OCI-LY3 (cell line): ENCODE results near the gene EXOC3L2.

Experiments
- H2AFZ ChIP-seq: fragments of 200-600, 300-600 bp; shearing (Covaris generic); 2 replicates; pipeline ENCODE4 v1.6.0; 2014; ENCODE audit warnings: antibody characterized with exemption, low read depth, low read length
- H3K27ac ChIP-seq: fragments of 200-600, 300-600 bp; sonication (generic); 2 replicates; pipeline ENCODE4 v1.5.1; 2014; ENCODE audit warnings: mild to moderate bottlenecking, low read length, moderate library complexity, mixed read lengths
- H3K27me3 ChIP-seq: fragments of 200-600, 300-600 bp; sonication (generic); 2 replicates; pipeline ENCODE4 v1.6.1; 2014; ENCODE audit warnings: low read depth, low read length, mixed read lengths
- H3K36me3 ChIP-seq: fragments of 200-600, 300-600 bp; sonication (generic); replicated peaks from 2 replicates; pipeline ENCODE3; 2014; ENCODE audit warnings: low read depth, low read length, mixed read lengths
- H3K4me1 ChIP-seq: fragments of 300-600, 200-600 bp; sonication (generic); 2 replicates; pipeline ENCODE4 v1.6.1; 2014; ENCODE audit warnings: low read length, mixed read lengths
- H3K4me2 ChIP-seq: fragments of 200-600, 300-600 bp; sonication (generic); 2 replicates; pipeline ENCODE4 v1.6.1; 2014; ENCODE audit warnings: low read length, mixed read lengths
- H3K4me3 ChIP-seq: fragments of 300-600, 200-600 bp; sonication (generic); 2 replicates; pipeline ENCODE4 v1.5.1; 2014; ENCODE audit warnings: antibody characterized with exemption, mild to moderate bottlenecking, low read length, moderate library complexity
- H3K79me2 ChIP-seq: fragments of 300-600, 200-600 bp; shearing (Covaris generic); 2 replicates; pipeline ENCODE4 v1.6.1; 2014; ENCODE audit warnings: mild to moderate bottlenecking, low read length, mixed read lengths
- H3K9ac ChIP-seq: fragments of 300-600, 200-600 bp; shearing (Covaris generic); 2 replicates; pipeline ENCODE4 v1.6.0; 2014; ENCODE audit warnings: mild to moderate bottlenecking, low read length, moderate library complexity
- H3K9me3 ChIP-seq: fragments of 200-600, 300-600 bp; shearing (Covaris generic); 2 replicates; pipeline ENCODE4 v1.6.1; 2014; ENCODE audit warnings: low read length, mixed read lengths; ENCODE audit not compliant: insufficient read depth
- H4K20me1 ChIP-seq: fragments of 200-600, 300-600 bp; sonication (generic); 2 replicates; pipeline ENCODE4 v1.6.1; 2016; ENCODE audit warnings: low read length, mixed read lengths; ENCODE audit not compliant: insufficient read depth
- EZH2phosphoT487 ChIP-seq: fragments of 200-600 bp; shearing (Covaris generic); IDR thresholded peaks from 2 replicates; pipeline ENCODE4 v1.6.1; 2018; ENCODE audit warnings: antibody characterized with exemption, mixed run types, low read depth
- TF ChIP-seq, protein P1 (sequence below): fragments of 200-600, 300-600 bp; sonication (generic); IDR thresholded peaks from 2 replicates; pipeline ENCODE4 v1.5.1; 2014; ENCODE audit warnings: antibody characterized with exemption, low read length, low read depth

Gene EXOC3L2

DNA sequence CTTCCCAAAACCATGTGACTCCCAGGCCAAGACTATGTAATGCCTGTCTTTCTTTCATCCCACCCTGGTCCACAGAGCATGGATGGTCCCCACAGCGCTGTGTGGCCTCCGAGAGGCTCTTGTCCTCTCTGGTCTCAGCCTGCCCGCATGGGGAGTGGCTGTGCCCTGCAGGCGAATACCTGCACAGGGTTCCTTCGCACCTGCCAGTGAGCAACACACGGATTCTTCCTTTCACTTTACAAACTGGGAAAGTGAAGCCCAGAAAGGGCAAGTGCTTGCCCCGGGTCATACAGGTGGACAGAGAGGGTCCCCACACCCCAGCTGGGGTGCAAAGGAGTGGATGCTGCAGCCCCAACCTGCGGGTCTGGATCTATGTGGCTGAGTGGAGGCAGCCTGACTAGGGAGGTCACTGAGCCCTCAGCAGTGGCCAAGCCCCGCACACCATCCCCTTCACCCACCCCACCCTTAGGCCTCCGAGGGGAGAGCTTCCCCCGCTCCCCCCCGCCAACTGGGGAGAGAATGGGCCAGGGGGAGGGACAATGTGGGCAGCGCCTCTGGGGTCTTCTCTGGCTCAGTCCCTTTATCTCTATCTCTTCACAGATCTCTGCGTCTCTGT, 5.1 kb upstream of the EXOC3L2 start:
- H3K4me3 ChIP-seq, result peak overlapping the region; percentile 78
- H3K79me2 ChIP-seq, result peaks cover 26% of the 10 kb centered on the region
- no peaks in the 10 kb centered on the region for H3K9me3 ChIP-seq
- H3K4me1 ChIP-seq, result peaks cover 18% of the 10 kb centered on the region
- H3K36me3 ChIP-seq, result no peaks in the 10 kb centered on the region
- no peaks in the 10 kb centered on the region; the same call in 1 of the 2 replicates for H3K27me3 ChIP-seq
- peak overlapping the region; percentile 82 for H2AFZ ChIP-seq
- peaks cover 13% of the 10 kb centered on the region; the same call in 1 of the 2 replicates for H4K20me1 ChIP-seq
- TF ChIP-seq, protein P1, sequence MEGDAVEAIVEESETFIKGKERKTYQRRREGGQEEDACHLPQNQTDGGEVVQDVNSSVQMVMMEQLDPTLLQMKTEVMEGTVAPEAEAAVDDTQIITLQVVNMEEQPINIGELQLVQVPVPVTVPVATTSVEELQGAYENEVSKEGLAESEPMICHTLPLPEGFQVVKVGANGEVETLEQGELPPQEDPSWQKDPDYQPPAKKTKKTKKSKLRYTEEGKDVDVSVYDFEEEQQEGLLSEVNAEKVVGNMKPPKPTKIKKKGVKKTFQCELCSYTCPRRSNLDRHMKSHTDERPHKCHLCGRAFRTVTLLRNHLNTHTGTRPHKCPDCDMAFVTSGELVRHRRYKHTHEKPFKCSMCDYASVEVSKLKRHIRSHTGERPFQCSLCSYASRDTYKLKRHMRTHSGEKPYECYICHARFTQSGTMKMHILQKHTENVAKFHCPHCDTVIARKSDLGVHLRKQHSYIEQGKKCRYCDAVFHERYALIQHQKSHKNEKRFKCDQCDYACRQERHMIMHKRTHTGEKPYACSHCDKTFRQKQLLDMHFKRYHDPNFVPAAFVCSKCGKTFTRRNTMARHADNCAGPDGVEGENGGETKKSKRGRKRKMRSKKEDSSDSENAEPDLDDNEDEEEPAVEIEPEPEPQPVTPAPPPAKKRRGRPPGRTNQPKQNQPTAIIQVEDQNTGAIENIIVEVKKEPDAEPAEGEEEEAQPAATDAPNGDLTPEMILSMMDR, result no peak
- no peak for TF ChIP-seq EZH2phosphoT487
- peak overlapping the region; percentile 70 for H3K9ac ChIP-seq
- peak overlapping the region; percentile 97 for H3K4me2 ChIP-seq
- no peak overlapping the region for H3K27ac ChIP-seq

DNA sequence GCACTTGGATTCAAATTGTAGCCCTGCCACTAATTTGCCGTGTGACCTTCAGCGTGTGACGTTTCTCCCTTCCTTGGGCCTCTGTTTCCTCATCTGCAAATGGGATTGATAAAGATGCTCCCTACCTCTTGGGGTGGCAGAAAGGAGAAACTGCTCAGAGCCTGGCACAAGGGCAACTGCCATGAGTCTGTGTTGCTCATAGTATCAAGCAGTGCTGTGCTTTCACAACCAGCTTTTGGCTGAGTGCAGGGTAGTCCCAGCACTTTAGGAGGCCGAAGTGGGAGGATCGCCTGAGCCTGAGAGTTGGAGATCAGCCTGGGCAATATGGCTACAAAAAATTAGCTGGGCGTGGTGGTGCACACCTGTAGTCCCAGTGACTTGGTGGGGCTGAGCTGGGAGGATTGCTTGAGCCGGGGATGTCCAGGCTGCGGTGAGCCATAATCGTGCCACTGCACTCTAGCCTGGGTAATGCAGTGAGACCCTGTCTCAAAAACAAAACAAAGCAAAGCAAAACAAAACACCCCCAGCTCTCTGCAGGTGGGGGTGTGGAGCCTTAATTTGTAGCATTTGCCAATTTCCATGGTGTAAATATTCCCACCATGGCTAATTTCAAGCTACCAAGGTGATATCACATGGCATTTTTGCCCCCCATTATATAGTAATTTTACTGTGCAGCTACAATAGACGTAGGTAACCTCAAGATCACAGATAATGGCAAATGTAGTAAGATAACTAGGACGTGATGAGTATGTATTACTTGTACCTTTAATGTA, 4.2 kb upstream of the EXOC3L2 start:
- Histone ChIP-seq H3K27me3 (no peaks in the 10 kb centered on the region; the same call in 1 of the 2 replicates), H2AFZ (0 out of 2 replicates have a peak overlapping the region, but pooled peaks have one; percentile 10), H3K27ac (no peak overlapping the region), H4K20me1 (peaks cover 13% of the 10 kb centered on the region; the same call in 1 of the 2 replicates), H3K36me3 (no peaks in the 10 kb centered on the region), H3K4me3 (peak overlapping the region; percentile 78; the same call in 1 of the 2 replicates), H3K4me1 (peaks cover 18% of the 10 kb centered on the region), H3K9me3 (no peaks in the 10 kb centered on the region), H3K9ac (no peak overlapping the region), H3K79me2 (peaks cover 26% of the 10 kb centered on the region), H3K4me2 (peak overlapping the region; percentile 77)
- TF ChIP-seq EZH2phosphoT487, result no peak
- TF ChIP-seq, protein P1, result no peak

DNA sequence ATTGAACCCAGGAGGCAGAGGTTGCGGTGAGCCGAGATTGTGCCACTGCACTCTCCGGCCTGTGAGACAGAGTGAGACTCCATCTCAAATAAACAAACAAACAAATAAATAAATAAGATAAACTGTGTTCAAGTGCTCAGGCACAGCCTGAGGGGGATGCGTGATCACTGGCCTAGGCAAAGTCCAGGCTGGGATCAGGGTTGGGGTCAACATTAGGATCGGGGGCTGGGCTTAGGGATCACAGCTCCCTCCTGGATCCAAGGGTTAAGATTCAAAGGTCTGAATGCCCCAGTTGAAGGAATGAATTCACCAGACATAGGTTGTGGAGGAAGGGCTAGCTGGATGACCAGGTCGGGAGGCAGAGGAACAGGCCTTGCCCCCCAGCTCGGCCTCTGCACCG, 1.9 kb upstream of the EXOC3L2 start:
- H3K36me3 ChIP-seq, result no peaks in the 10 kb centered on the region
- no peak overlapping the region for H3K4me2 ChIP-seq
- H3K79me2 ChIP-seq, result peaks cover 7% of the 10 kb centered on the region
- TF ChIP-seq, protein P1, result no peak
- TF ChIP-seq EZH2phosphoT487, result no peak
- no peak overlapping the region for H2AFZ ChIP-seq
- no peaks in the 10 kb centered on the region for H4K20me1 ChIP-seq
- no peaks in the 10 kb centered on the region; the same call in 1 of the 2 replicates for H3K27me3 ChIP-seq
- H3K9ac ChIP-seq, result no peak overlapping the region
- no peak overlapping the region for H3K27ac ChIP-seq
- H3K4me1 ChIP-seq, result peaks cover 12% of the 10 kb centered on the region
- no peaks in the 10 kb centered on the region for H3K9me3 ChIP-seq
- no peak overlapping the region for H3K4me3 ChIP-seq

DNA sequence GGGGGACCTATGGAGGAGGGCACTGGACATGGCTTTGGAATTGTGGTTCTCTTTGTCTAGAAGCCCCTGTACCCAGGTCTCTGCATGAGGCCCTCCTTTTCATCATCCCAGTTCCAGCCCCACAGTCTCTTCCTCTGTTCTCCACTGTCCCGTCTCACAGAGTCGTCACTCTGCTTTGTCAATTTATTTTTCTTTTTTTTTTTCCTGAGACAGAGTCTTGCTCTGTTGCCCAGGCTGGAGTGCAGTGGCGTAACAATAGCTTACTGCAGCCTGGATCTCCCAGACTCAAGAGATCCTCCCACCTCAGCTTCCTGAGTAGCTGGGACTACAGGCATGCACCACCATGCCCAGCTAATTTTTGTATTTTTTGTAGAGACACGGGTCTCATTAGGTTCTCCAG, 619 bp upstream of the EXOC3L2 start:
- H3K27me3 ChIP-seq, result no peaks in the 10 kb centered on the region; the same call in 1 of the 2 replicates
- H4K20me1 ChIP-seq, result no peaks in the 10 kb centered on the region
- no peak overlapping the region for H3K9ac ChIP-seq
- H2AFZ ChIP-seq, result peak overlapping the region; percentile 32; the same call in 1 of the 2 replicates
- H3K79me2 ChIP-seq, result no peaks in the 10 kb centered on the region
- peaks cover 10% of the 10 kb centered on the region for H3K4me1 ChIP-seq
- H3K27ac ChIP-seq, result no peak overlapping the region
- no peaks in the 10 kb centered on the region for H3K36me3 ChIP-seq
- no peak overlapping the region for H3K4me3 ChIP-seq
- H3K4me2 ChIP-seq, result no peak overlapping the region
- no peak for TF ChIP-seq EZH2phosphoT487
- TF ChIP-seq, protein P1, result no peak
- H3K9me3 ChIP-seq, result no peaks in the 10 kb centered on the region
